Peyer's patch (tissue), 4 donors: Measurements from ENCODE around the gene DPYD.

ENCODE experiments used
- POLR2A ChIP-seq, 2 donors: fragments of 450-650 bp; IDR thresholded peaks; one replicate each; pipeline ENCODE4 v1.5.1; 2017; ENCODE audit warnings: antibody characterized with exemption in 2 of 2, mild to moderate bottlenecking in 2 of 2, moderate library complexity in 2 of 2
- TF ChIP-seq, protein P1 (sequence below), 6 experiments: fragments of 450-650 bp in 4 of 6; fragments of 200-600 bp in 2 of 6; sonication (generic) in 1 of 6; IDR thresholded peaks; one replicate each; pipeline ENCODE4 v1.5.1; 2017 to 2019; ENCODE audit warnings: antibody characterized with exemption in 6 of 6, mild to moderate bottlenecking in 3 of 6, moderate library complexity in 1 of 6

DNA sequence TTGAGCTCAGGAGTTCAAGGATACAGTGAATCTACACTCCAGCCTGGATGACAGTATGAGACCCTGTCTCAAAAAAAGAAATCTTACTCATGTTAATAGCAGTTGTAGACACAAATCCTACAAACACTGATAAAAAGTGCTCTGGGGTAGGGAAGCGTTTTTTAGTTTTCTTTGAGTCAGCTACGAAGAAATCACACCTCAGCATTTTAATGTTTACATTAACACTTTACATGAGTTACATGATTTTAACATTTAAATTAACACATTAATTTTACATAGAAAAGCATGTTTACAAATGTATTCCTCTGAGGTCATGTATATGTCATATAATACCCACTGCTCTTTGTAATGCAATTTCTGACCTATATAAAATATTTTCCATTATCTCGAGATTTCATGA lies 419.2 kb downstream of the DPYD start:
- TF ChIP-seq, protein P1, sequence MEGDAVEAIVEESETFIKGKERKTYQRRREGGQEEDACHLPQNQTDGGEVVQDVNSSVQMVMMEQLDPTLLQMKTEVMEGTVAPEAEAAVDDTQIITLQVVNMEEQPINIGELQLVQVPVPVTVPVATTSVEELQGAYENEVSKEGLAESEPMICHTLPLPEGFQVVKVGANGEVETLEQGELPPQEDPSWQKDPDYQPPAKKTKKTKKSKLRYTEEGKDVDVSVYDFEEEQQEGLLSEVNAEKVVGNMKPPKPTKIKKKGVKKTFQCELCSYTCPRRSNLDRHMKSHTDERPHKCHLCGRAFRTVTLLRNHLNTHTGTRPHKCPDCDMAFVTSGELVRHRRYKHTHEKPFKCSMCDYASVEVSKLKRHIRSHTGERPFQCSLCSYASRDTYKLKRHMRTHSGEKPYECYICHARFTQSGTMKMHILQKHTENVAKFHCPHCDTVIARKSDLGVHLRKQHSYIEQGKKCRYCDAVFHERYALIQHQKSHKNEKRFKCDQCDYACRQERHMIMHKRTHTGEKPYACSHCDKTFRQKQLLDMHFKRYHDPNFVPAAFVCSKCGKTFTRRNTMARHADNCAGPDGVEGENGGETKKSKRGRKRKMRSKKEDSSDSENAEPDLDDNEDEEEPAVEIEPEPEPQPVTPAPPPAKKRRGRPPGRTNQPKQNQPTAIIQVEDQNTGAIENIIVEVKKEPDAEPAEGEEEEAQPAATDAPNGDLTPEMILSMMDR (IDR thresholded peaks at IDR 0.05), result no peak
- TF ChIP-seq POLR2A (IDR thresholded peaks at IDR 0.05), result no peak
